ENCODE measurements around the gene RBMS1.

The RBMS1 gene

GRCh38 chr2:160431441-160431840 lies 62.2 kb downstream of the RBMS1 start:
- DNase-seq: no peak

- no peak for DNase-seq
Observed at GRCh38 chr2:160430001-160430344, 63.6 kb downstream of the RBMS1 start.

GRCh38 chr2:160429248-160430000 lies 64.2 kb downstream of the RBMS1 start:
- DNase-seq: peak; percentile 65

GRCh38 chr2:160428405-160428763 lies 65.2 kb downstream of the RBMS1 start:
- no peak for DNase-seq

- DNase-seq: peak; percentile 77
Observed at GRCh38 chr2:160427629-160428404, 65.8 kb downstream of the RBMS1 start.

- DNase-seq: no peak
Observed at GRCh38 chr2:160426604-160427003, 67.0 kb downstream of the RBMS1 start.

GRCh38 chr2:160425434-160426151 lies 68.0 kb downstream of the RBMS1 start:
- DNase-seq: peak; percentile 68

- DNase-seq: no peak
Observed at GRCh38 chr2:160423126-160423525, 70.5 kb downstream of the RBMS1 start.

- DNase-seq: peak; percentile 72
Observed at GRCh38 chr2:160421646-160422501, 71.7 kb downstream of the RBMS1 start.

- no peak for DNase-seq
Observed at GRCh38 chr2:160420711-160421110, 72.9 kb downstream of the RBMS1 start.

GRCh38 chr2:160419776-160420505 lies 73.7 kb downstream of the RBMS1 start:
- DNase-seq: peak; percentile 63

GRCh38 chr2:160418853-160419252 lies 74.8 kb downstream of the RBMS1 start:
- DNase-seq: peak; percentile 34

GRCh38 chr2:160418398-160418765 lies 75.2 kb downstream of the RBMS1 start:
- peak; percentile 26 for DNase-seq

- peak; percentile 91 for DNase-seq
Observed at GRCh38 chr2:160417745-160418397, 75.7 kb downstream of the RBMS1 start.

GRCh38 chr2:160415991-160416390 lies 77.6 kb downstream of the RBMS1 start:
- peak; percentile 82 for DNase-seq

- DNase-seq: no peak
Observed at GRCh38 chr2:160411955-160412354, 81.7 kb downstream of the RBMS1 start.

- DNase-seq: peak; percentile 51
Observed at GRCh38 chr2:160411167-160411566, 82.4 kb downstream of the RBMS1 start.

- DNase-seq: peak; percentile 71
Observed at GRCh38 chr2:160409480-160409879, 84.1 kb downstream of the RBMS1 start.

GRCh38 chr2:160408959-160409291 lies 84.7 kb downstream of the RBMS1 start:
- peak; percentile 33 for DNase-seq

GRCh38 chr2:160408173-160408958 lies 85.2 kb downstream of the RBMS1 start:
- peak; percentile 29 for DNase-seq

Data from fibroblast of skin of right biceps (primary cell).